Activated CD4-positive, alpha-beta T cell treated with anti-CD3 and anti-CD28 coated beads, Interleukin-2, amount 50 U/mL, for 16 hours (primary cell): ENCODE measurements around the gene CEP112.
"Not testable (repeated sequence)": the region's sequence is repeated elsewhere in the genome, so short reads cannot be mapped to it uniquely, and the experiment has no call there.

ENCODE experiments used
- DNase-seq: peaks from one replicate; pipeline ENCODE4 v3.0.0-alpha.2; 2020

CEP112 gene

DNA sequence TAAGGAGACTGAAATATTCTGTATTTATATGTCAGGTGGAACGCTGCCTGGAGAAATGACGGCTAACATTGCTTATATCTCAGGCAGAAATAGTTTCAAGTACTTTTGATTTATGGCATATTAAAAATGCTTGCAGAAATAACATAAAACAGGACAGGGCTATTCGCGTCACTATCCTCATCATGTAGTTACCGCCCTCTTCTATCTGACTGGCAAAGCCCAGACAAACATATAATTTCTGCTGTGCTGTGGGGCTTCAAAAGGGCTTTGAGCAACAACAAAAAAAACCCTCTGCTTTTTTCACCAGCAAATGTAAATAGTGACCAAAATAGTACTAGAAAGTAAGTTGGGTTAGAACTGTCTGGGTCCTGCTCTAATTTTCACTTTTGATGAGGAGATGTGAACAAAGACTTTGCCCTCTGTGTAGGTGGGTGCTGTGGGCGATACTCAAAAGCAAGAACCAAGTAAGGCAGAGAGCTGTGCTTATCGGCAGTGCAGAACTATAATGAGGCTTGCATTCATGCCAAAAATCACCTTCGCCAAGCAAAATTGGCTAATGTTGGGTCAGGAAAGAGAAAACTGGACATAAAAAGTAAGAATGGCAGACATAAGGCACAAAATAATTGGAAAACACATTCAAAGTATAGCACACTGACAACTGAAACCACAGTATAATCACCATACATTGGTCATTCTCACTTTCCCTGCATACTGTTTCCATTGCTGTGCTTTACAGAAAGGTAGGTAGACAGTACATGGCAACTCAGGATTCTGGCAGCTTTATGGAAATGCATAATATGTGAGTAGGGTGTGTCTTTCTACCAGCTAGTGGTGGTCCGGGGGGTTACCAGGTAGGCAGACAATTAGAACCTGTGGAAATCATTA lies 479.3 kb downstream of the CEP112 start:
- DNase-seq: no peak

- DNase-seq: peak; percentile 14
These were observed 480.2 kb downstream of the CEP112 start for GRCh38 chr17:65711671-65712276.

- no peak for DNase-seq
These were observed 484.2 kb downstream of the CEP112 start for GRCh38 chr17:65707780-65708179.

DNA sequence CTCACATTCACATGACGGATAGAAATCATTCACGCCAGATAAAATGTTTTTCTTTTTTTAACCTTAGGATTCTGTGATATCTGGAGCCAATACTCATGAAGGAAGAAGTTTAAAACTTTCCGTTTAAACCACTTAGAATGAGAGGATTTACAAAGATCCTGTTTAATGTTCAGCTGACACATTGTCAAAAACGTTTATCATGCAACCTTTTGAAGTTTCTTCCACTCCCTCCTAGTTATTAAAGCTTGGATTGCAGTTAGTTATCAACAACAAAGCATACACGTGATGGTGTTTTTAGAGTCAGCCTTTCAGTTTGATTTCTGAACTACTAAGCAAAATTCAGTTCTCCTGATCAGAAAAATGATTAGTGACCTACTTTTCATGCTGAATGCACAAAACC lies 487.2 kb downstream of the CEP112 start:
- DNase-seq: no peak

- no peak for DNase-seq
These were observed 488.0 kb downstream of the CEP112 start for GRCh38 chr17:65703891-65704290.

GRCh38 chr17:65699459-65699858 lies 492.5 kb downstream of the CEP112 start:
- no peak for DNase-seq

GRCh38 chr17:65698381-65699061 lies 493.4 kb downstream of the CEP112 start:
- no peak for DNase-seq

DNA sequence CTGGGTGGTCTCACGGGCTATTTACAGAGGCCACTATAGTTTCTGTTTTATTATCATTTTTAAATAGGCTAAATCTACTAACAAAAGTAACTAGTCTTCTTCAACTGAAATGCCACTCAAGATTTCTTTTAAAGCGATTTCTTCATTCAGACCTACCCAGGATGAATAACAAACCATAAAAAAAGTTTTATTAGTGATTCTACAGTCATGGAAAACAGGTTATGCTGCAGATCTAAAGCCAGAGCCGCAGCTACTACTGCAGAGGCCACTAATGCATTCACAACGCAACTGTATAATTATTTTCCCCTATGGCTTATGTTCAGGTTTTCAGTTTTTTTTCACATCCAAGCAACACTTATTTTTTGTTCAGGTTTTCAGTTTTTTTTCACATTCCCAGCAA lies 494.3 kb downstream of the CEP112 start:
- DNase-seq: no peak

DNA sequence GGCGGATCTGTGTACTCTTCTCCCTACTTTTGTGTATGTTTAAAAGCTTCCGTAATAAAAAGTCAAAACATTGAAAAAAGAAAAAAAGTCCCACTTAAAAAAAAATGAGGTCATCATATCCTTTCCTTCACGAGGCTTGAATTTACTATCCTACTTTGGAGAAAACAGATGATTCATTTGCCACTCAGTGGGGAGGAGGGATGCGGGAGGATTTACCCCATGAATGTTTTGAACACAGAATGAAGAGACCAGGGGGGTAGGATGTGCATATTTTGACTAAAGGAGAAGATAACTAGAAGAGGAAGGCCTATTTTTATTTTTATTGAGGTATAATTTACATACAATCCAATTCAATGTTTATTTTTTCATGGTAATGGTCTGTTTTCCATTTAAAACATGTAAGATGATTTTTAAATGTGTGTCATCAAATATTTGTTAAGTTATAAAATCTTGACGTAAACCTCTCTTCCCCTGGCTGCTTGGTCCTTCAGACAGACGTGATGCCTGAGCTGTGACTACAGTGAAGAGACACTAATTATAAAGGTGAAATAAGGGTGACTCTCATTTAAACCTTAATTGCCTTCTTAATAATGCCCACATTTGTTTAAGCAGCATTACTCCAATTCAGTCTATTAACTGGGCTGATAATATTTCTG lies 495.1 kb downstream of the CEP112 start:
- DNase-seq: no peak

DNA sequence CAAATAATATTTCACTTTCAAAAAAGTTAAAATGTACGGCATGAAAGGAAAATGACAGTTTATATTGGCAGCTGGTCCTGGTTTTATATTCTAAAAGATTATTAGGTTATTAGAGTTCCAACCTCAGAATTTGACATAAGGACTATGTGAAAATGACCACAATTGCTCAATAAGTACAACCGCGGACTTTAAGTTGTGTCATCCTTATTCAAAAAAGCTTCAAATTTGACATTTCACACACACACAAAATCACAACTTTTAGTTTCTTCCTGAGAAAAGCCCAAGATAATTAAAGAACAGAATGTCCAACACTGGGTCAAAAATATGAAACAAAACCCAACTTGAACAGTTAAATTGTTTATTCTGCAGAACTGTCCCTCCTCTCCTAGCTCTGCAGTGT lies 497.3 kb downstream of the CEP112 start:
- no peak for DNase-seq

DNA sequence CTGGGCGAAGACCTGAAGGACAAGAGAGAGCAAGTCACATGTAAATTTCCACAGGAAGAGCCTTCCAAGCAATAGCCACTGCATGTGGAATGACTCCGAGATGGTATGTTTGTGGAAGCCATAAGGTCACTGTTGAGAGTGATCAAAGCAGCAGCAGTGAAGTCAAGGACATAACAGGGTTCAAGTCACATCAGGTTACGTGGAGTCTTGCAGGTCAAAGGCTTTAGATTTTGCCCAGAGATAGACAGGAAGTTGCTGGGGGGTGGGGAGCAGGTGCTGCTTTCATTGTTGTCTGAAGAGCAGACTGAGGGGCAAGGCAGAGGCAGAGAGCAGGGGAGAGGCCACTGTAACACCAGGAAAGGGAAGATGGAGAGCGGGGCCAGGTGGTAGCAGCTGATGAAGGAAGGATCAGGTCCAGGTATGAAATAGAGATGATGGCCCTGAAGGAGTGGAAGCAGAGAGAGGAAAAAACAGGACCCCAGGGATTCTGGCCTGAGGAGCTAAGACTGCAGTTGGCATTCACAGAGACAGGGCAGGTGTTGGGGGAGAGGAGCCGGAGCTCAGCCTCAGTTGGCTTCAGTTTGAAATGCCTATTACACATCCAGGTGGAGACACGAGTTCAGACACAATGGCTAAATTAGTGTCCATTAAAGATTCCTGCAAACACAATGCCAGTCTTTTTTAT lies 501.2 kb downstream of the CEP112 start:
- no peak for DNase-seq

- DNase-seq: no peak
These were observed 503.6 kb downstream of the CEP112 start for GRCh38 chr17:65688307-65688706.

DNA sequence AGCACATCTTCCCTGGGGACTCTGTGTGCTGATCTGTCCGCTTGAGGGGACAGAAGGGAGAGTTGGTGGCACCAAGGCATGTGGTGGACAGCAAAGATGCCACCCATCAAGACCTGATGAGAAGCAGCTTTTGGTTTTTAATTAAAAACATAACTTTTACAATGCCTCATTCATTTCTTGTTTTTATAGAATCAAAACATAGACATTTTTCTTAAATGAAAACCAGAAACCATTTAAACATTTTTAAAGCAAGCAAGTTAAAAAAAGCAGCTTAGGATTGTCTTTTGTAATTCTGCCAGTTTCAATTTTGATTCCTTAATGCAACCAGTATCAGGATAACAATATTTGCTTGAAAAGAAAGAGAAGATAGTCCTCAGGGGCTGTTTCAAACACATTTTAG lies 506.8 kb downstream of the CEP112 start:
- DNase-seq: no peak

GRCh38 chr17:65684631-65685030 lies 507.3 kb downstream of the CEP112 start:
- DNase-seq: no peak

DNA sequence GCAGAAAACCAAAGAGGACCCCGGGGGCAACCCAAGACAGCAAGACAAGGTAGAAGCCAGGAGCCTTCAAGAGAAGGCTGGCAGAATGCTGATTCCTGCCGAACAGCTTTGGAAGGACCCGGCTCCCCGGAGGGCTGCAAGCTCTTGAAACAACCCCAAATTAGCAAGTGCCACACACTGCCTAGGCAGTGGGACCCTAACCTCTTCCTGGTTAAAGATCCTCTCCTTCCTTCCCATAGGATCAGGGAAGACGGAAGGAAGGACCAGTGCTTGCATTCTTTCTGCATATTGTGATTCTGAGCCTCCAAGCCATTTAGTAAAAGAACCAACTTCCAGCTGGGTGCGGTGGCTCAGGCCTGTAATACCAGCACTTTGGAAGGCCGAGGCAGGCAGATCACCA lies 508.5 kb downstream of the CEP112 start:
- DNase-seq: no peak

- DNase-seq: not testable (repeated sequence)
These were observed 510.2 kb downstream of the CEP112 start for GRCh38 chr17:65681763-65682162.

- DNase-seq: no peak
These were observed 512.6 kb downstream of the CEP112 start for GRCh38 chr17:65679165-65679845.

DNA sequence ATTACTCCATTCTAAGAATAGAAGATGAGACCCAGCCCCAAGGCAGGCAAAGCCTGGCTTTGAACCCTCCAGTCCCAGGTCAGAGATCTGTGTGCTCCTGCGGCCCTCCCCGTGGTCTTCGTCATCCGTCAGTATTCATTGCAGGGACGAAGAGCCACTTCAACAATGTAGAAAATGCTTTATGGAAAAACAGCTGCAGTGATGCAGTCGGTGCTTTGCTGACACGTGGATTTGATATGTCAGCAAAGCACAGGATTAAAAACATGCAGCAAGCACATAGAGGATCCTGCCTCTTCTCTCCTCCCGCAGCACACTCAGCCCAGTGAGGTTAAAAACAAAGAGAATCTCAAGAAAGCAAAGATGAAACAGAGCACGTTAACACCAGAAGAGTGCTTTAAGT lies 513.4 kb downstream of the CEP112 start:
- no peak for DNase-seq

GRCh38 chr17:65677932-65678331 lies 514.0 kb downstream of the CEP112 start:
- DNase-seq: no peak

DNA sequence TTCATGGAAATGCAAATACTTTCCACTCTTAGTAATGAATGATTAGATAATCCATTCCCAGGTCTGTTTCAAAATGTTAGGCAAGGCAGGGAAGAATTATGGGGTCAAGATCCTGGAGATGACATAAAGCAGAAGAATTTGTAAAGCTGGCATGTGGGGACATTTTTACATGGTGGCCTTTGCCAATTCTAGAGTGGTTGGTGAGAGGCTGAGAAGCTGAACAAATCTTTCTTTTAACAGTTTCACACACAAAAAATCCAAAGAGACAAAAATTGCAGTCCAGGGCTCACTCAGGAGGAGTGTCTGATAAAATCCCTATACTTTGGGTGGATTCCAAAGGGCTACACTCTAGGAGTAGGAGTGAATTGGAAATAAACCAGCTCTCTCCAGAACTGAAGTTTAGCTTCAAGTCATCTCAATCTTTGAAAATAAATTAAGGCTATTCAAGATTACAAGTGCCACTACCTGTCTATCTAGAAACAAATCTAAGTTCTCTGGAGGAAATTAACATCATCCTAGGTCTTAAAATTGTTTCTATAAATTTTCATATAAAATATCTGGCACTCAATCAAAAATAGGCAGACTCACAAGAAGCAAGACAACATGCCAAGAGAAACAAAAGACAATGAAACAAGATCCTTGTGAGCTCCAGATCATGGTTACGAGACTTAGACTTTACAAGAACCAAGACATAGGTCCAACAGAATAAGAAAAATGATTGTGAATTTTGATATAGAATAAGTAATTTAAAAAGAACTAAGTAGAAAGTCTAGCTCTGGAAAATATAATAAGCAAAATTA lies 517.5 kb downstream of the CEP112 start:
- no peak for DNase-seq

GRCh38 chr17:65670667-65671371 lies 521.1 kb downstream of the CEP112 start:
- DNase-seq: no peak
